ENCODE results near the gene STRN3.
"Not testable (repeated sequence)": the region's sequence is repeated elsewhere in the genome, so short reads cannot be mapped to it uniquely, and the experiment has no call there.

Gene STRN3

DNA sequence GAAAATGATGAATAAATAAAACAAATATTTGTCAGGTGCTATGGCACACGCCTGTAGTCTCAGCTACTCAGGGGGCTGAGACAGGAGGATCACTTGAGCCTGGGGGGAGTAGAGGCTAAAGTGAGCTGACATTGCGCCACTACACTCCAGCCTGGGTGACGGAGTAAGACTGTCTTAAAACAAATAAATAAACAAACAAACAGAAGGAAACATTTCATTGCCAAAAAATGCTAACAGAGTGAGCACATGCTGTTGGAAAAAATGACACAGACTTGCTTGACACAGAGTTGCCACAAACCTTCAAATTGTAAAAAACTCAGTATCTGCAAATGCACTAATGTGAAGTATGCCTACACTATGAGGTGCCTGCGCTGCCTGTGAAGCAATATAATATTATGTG is 51.6 kb downstream of the STRN3 start:
- DNase-seq, result no peak
- H3K27me3 ChIP-seq (replicated peaks), result no peaks in the 10 kb centered on the region
- in situ Hi-C loops (cut with HindIII; ENCODE audit: low pct_ligation_motif_present, low sequenced_read_pairs), result no loop called here
- H3K4me3 ChIP-seq (ENCODE audit: low read depth, low read length), result no peak overlapping the region
- TF ChIP-seq, protein P1, sequence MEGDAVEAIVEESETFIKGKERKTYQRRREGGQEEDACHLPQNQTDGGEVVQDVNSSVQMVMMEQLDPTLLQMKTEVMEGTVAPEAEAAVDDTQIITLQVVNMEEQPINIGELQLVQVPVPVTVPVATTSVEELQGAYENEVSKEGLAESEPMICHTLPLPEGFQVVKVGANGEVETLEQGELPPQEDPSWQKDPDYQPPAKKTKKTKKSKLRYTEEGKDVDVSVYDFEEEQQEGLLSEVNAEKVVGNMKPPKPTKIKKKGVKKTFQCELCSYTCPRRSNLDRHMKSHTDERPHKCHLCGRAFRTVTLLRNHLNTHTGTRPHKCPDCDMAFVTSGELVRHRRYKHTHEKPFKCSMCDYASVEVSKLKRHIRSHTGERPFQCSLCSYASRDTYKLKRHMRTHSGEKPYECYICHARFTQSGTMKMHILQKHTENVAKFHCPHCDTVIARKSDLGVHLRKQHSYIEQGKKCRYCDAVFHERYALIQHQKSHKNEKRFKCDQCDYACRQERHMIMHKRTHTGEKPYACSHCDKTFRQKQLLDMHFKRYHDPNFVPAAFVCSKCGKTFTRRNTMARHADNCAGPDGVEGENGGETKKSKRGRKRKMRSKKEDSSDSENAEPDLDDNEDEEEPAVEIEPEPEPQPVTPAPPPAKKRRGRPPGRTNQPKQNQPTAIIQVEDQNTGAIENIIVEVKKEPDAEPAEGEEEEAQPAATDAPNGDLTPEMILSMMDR (IDR thresholded peaks at IDR 0.05; ENCODE audit: low read depth, low read length, missing control alignments), result no peak
- H3K27ac ChIP-seq, result no peak overlapping the region
- H3K36me3 ChIP-seq (replicated peaks), result no peaks in the 10 kb centered on the region

DNA sequence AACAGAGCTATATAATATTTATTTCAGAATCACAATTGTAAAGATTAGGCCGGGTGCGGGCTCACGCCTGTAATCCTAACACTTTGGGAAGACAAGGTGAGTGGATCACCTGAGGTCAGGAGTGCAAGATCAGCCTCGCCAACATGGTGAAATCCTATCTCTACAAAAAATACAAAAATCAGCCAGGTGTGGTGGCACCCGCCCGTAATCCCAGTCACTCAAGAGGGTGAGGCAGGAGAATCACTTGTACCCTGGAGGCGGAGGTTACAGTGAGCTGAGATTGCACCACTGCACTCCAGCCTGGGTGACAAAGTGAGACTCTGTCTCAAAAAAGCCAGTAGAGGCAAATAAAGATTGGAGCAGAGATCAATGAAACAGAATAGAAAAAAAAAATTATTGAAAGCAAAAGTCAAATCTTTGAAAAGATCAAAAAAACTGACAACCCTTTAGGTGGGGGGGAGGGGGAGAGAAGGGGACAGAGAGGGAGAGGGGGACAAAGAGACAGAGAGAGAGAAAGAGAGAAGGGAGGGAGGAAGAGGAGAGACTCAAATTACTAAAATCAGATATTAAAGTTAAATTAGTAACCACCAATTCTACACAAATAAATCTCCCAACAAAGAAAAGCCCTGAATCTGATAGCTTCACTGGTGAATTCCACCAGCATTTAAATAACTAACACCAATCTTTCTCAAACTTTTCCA is 53.1 kb downstream of the STRN3 start:
- no peak overlapping the region for H3K4me3 ChIP-seq (ENCODE audit: low read depth, low read length)
- TF ChIP-seq, protein P1 (IDR thresholded peaks at IDR 0.05; ENCODE audit: low read depth, low read length, missing control alignments), result no peak
- no peak overlapping the region for H3K27ac ChIP-seq
- no peak for DNase-seq
- H3K27me3 ChIP-seq (replicated peaks), result no peaks in the 10 kb centered on the region
- in situ Hi-C loops (cut with HindIII; ENCODE audit: low pct_ligation_motif_present, low sequenced_read_pairs), result no loop called here
- H3K36me3 ChIP-seq (replicated peaks), result no peaks in the 10 kb centered on the region

DNA sequence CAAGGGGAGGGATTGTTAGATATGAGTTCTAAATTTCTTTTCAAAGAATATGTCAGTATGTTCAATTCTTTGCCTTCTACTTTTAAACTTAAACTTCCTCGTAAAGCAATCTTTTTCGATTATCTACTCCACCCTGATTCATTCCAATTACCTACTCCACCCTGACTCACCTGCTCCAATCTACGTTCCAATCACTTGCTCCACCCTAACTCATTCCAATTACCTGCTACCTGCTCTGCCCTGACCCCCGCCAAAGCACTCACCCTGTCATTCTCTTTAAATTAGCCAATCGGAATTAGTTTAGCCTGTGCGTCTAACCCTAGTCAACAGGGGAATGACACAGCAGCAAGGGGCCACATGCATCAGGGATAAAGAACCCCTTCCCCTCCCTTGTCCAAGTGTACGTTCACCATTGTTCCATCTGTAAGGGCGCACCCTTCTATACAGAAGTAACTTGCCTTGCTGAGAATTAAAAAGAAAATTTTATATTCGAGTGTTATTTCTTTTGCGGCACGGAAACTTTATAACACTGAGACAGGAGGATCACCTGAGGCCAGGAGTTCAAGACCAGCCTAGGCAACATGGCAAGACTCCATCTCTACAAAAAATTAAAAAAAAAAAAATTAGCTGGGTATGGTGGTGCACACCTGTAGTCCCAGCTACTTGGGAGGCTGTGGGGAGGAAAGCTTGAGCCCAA is 54.0 kb downstream of the STRN3 start:
- DNase-seq; H3K27ac ChIP-seq; H3K27me3 ChIP-seq (replicated peaks); H3K4me3 ChIP-seq (ENCODE audit: low read depth, low read length); in situ Hi-C loops (cut with HindIII; ENCODE audit: low pct_ligation_motif_present, low sequenced_read_pairs); H3K36me3 ChIP-seq (replicated peaks): not testable (repeated sequence)

DNA sequence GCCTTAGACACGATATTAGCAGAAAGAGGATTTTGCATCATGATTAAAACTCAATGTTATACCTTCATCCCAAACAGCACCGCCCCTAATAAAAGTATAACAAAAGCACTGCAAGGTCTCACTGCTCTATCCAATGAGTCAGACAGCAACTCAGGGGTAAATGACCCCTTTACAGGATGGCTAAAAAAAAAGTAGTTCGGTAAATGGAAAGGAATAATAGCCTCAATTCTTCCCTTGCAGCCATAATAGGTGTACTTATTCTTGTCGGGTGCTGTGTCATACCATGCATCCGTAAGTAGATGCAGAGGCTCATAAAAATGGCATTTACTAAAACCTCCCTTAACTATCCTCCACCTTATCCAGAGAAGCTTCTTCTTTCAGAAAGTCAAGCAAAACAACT is 54.6 kb downstream of the STRN3 start:
- in situ Hi-C loops (cut with HindIII; ENCODE audit: low pct_ligation_motif_present, low sequenced_read_pairs), result no loop called here
- H3K4me3 ChIP-seq (ENCODE audit: low read depth, low read length), result no peak overlapping the region
- no peaks in the 10 kb centered on the region for H3K27me3 ChIP-seq (replicated peaks)
- no peak overlapping the region for H3K27ac ChIP-seq
- DNase-seq, result no peak
- H3K36me3 ChIP-seq (replicated peaks), result no peaks in the 10 kb centered on the region
- TF ChIP-seq, protein P1 (IDR thresholded peaks at IDR 0.05; ENCODE audit: low read depth, low read length, missing control alignments), result no peak

DNA sequence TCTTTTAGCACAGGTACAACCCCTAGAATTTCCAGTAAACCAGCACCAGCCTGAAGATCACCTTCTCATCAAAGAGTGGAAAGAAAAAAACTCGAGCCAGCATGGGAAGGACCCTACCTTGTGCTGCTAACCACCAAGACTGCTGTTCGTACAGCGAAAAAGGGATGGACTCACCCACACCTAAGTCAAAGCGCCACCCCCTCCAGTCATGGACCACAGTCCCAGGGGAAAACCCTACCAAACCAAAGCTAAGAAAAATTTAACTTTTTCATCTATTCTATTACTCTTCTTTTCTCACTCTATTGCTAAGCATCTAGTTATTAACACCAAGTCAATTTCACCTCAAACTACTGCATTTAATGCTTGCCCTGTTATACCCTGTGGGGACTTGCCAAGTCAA is 56.4 kb downstream of the STRN3 start:
- in situ Hi-C loops (cut with HindIII; ENCODE audit: low pct_ligation_motif_present, low sequenced_read_pairs); H3K36me3 ChIP-seq (replicated peaks); DNase-seq; H3K27me3 ChIP-seq (replicated peaks); H3K4me3 ChIP-seq (ENCODE audit: low read depth, low read length); H3K27ac ChIP-seq: not testable (repeated sequence)

DNA sequence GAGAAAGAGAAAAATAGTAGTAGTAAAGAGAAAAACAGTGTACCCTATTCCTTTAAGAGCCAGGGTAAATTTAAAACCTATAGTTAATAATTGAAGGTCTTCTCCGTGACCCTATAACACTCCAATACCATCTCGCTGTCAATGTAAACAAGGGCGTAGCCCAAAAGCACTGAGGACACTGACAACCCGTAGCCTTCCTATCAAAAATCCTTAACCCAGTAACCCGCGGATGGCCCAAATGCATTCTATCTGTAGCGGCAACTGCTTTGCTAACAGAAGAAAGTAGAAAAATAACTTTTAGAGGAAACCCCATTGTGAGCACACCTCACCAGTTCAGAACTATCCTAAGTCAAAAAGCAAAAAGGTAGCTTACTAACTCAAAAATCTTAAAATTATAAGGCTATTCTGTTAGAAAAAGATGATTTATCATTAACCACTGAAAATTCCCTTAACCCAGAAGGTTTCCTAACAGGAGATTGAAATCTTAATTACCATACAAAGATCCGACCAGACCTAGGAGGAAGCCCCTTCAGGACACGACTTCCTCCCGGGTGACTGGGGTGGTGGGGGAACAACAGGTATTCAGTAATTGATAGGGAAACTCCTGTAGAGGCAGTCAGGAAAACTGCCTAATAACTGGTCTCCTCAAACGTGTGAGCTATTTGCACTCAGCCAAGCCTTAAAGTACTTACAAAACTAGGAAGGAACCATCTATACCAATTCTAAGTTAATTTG is 58.6 kb downstream of the STRN3 start:
- H3K4me3 ChIP-seq (ENCODE audit: low read depth, low read length); H3K27ac ChIP-seq; H3K27me3 ChIP-seq (replicated peaks); H3K36me3 ChIP-seq (replicated peaks); DNase-seq; in situ Hi-C loops (cut with HindIII; ENCODE audit: low pct_ligation_motif_present, low sequenced_read_pairs): not testable (repeated sequence)
